Urothelium cell line (cell line): Measurements from ENCODE around the gene MKNK2.
"Not testable (repeated sequence)": the region's sequence is repeated elsewhere in the genome, so short reads cannot be mapped to it uniquely, and the experiment has no call there.

Experiments
- DNase-seq: peaks from one replicate; pipeline ENCODE4 v3.0.0; 2011; ENCODE audit warnings: low spot score, mixed read lengths
- FAIRE-seq: peaks from 2 replicates; lab custom pipeline; 2011; peaks lifted over from hg19 to GRCh38; lab: Jason Lieb, UNC

Gene MKNK2

GRCh38 chr19:2044709-2045500 lies 6.1 kb downstream of the MKNK2 start:
- no peak for DNase-seq
- FAIRE-seq = no peak

GRCh38 chr19:2043961-2044708 lies 6.9 kb downstream of the MKNK2 start:
- FAIRE-seq = no peak
- DNase-seq = no peak

DNA sequence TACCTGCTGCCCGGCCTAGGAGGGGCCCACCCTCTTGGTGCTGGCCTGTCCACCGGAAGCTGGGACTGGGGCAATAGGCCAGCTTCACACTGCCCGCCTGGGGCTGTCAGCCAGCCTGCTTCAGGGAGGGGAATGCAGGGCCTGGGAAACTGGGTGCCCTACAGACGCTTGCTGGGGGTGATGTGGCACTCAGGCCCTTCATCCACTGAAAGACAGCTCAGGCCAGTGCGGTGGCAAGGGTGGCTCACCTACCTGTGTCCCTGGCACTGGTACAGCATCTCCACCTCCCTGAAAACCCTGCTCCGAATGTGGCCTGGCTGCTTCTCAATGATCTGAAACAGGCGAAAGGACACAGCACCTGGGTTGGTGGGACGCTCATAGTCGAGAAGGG lies 7.8 kb downstream of the MKNK2 start:
- DNase-seq = no peak
- FAIRE-seq = no peak

GRCh38 chr19:2042485-2043250 lies 8.4 kb downstream of the MKNK2 start:
- DNase-seq (no peak), FAIRE-seq (no peak)

GRCh38 chr19:2041683-2042484 lies 9.2 kb downstream of the MKNK2 start:
- no peak for FAIRE-seq
- DNase-seq = no peak

DNA sequence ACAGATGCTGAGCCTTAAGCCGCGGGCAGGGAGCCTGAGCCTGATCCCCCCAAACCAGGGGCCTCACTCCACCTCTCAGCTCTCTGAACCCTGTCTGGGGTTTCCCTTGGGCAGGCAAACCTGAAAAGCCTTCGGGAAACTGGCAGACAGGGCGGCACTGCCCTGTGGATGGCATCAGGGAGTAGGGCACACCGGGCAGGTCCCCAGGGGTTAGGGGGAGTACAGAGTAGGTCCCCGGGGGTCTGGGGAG lies 9.7 kb downstream of the MKNK2 start:
- no peak for FAIRE-seq
- DNase-seq = no peak

DNA sequence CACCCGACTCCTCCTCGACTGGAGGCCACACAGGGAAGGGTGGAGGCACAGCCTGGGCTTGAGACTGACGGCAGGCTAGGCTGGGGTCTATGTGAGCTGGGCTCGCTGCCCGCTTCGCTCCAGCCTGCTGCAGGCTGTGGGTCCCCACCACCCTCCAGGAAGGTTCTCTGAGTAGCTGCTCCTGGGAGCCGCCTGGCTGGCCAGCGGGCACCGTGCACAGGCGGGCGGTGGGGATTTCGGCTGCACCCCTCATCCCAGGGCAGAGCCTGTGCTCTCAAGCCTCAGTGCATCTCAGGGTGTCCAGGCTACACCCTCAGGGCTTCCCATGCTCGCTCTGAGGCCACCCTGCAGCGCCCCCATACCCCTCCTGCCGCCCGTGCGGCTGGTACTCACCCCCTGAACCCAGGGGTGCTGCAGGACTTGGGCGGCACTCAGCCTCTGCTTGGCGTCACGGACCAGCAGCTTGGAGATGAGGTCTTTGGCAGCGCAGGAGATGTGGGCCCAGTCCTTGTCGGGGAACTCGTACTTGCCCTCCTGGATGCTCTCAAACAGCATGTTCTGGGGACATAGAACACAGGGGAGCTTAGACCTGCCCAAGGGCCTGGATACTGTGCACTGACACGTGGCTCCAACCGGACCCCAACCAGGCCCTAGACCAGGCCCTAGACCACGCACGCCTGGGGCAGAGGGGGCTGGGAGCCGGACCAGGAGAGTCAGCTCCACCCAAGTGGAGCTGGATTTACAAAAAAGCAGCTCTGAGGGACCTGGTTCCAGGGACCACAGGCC lies 10.2 kb downstream of the MKNK2 start:
- no peak for FAIRE-seq
- no peak for DNase-seq

DNA sequence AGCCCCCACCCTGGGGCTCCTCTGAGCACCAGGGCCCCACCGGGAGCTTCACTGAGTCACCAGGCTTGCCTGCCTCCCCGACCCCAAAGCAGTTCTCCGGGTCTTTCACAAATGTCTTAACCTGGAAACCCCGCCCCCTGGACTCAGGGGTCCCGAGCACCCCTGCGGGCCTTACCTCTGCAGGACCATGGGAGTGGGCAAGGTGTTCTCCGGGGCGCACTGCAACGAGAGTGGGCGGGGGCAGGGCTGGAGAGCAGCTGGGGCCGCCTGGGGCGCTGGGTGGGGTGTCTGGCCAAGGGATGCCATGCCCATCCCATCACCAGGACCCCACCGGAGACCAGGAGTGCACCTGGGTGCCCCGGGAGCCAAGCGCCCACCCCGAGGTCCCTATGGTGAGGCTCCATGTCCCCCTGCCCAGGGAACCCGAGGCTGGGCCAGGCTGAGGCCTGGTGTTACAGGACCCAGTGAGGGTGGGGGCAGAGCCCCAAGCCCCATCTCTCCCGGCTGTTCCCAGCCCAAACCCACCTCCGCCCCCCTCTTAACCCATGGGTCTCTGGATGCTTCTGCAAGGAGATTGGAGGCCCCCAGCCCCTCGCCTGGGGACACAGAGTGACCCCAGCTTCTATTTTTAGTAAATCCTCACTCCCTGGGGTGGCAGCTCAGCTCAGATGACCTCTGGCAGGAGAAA lies 10.9 kb downstream of the MKNK2 start:
- FAIRE-seq = no peak
- no peak for DNase-seq

DNA sequence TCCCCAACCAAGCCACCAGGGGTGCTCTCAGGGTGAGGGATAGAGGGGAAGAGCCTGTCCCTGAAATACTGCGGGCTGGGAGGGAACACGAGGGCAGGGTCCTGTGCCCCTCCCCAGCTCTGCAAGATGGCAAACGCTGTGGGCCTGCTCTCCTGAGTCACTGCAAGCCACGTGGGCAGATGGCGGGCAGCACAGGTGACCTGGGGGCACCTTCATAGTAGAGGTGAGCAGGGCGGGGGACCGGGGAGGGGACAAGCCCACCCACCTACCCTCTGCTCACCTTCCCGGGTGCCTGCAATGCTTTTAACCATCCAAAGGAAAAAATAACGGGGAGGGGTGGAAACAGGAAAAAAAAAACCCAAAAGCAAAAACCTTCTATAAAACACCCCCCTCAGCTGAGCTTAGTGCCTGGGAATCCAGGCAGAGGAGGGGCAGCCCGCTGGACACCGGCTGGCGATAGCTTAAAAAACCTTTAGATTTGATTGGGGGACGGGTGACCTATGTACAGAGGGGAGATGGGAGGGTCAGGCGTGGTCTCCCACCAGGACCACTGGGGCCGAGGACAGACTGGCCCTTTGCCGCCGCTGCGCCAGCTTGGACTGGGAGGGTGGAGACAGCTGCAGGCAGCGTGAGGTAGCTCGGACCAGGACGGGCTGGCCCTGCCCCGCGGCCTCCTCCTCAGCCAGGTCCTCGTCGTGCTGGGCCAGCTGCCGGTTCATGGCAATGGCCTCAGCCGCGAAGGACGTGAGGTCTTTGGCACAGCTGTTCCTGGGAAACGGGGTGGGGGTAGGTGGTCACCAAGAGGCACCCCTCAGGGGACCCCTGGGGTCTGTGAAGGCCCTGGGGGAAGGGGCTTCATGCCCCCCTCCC lies 11.7 kb downstream of the MKNK2 start:
- FAIRE-seq (no peak), DNase-seq (no peak)

DNA sequence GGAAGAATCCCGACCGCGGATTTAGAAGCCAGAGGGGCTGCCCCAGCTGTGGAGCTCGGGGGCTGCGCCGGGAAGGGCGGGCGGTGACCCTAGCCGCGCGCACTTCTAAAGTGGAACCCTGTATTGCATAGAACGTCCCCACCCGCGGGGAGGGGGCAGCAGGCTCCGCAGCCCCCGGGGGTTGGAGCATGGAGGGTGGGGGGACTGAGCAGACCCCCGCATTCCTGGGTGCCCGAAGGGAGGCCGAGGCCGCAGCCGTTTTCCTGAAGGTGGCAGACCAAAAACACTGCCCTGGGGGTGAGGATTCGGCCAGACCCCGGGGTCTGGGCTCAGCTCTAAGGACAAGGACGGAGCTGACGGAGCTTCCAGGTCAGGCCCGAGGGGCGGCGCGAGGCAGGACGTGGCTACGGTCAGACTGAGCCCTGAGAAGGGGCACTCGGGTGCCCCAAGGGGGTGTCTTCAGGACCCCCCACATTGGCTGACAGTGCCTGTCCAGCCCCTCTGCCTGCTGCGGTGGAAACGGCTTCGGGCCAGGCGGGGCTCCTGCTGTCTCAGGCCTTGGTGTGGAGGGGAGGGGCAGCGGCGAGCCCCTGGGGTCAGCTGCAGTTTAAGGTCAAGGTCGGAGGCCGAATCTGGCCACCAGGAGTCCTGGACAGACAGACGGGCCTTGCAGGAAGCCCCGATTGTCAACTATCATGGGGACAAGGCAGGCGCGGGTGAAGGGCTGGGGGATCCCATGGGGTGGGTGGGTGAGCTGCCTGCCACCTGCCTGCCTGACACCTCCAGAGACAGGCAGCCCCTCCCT lies 12.6 kb downstream of the MKNK2 start:
- FAIRE-seq (no peak), DNase-seq (no peak)

DNA sequence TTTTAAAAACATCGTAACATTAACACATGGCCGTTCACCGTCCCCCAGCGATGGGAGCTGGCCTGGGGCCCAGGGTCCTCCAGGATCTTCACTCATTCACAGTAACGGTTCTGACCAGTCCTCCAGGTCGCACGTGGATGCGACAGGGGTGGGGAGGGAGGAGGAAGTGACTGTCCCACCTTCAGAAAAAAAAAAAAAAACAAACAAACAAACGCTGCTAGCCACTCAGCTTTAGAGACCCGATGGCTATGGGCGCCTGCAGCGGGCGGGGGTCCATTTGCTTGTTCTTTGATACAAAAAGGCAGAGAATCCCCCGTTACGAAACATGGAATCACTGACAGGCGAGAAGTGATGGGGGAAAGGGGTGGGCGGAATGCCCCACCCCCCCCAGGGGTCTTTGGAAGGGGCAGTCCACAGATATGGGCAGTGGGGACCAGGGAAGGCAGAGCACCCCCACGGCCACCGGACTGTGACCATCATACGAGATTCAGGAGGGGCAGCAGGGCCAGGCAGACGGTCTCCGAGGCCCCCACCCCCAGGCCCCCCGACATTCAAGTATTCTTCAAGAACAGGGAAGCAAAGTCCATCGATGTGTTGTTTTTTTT lies 13.3 kb downstream of the MKNK2 start:
- no peak for FAIRE-seq
- no peak for DNase-seq

GRCh38 chr19:2036424-2036823 lies 14.6 kb downstream of the MKNK2 start:
- DNase-seq (no peak), FAIRE-seq (no peak)

GRCh38 chr19:2035590-2035991 lies 15.5 kb downstream of the MKNK2 start:
- no peak for FAIRE-seq
- no peak for DNase-seq

DNA sequence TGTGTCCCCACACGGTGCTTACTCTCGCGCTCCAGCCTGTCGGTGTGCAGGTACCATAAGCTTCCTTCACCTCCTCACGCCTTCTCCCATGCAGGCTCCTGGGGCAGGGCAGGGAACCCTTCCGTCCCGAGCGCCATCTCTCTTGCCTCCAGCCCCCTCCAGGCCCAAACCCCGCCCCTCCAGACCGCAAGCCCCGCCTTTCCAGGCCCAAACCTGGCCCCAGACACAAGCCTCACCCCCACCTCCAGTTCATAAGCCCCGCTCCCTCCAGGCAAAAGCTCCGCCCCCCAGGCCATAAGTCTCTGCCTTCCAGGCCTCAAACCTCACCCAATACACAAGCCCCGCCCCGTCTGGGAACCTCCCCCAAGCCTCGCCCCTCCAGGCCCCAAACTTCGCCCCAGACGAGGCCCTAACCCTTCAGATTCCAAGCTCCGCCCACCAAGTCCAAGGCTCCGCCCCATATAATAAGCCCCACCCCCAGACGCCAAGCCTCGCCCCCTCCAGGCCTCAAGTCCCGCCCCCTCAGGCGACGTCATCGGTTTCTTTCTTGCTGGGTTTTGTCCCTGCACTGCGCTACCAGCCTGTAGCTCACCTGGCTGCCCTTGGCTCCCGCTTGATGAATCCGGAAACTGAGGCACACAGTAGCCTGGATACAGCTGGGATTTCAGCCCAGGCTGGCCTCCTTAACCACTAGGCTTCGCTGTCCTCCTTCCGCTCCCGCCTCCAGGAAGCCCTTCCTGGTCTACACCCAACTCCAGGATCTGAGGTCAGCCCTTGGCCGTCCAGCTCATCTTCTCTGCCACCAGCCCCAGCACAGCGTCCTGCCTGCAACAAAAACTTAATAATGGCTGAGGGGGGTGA lies 16.1 kb downstream of the MKNK2 start:
- DNase-seq (no peak), FAIRE-seq (no peak)

DNA sequence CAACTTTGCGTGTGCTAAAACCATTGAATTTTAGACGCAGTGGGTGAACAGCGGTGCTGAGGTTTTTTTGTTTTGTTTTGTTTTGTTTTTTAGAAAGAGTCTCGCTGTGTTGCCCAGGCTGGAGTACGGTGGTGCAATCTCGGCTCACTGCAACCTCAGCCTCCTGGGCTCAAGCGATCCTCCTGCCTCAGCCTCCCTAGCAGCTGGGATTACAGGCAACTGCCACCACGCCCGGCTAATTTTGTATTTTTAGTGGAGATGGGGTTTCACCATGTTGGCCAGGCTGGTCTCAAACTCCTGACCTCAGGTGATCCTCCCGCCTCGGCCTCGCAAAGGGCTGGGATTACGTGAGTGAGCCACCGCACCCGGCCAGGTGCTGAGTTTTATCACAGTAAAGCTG lies 16.8 kb downstream of the MKNK2 start:
- not testable (repeated sequence) for DNase-seq, FAIRE-seq

DNA sequence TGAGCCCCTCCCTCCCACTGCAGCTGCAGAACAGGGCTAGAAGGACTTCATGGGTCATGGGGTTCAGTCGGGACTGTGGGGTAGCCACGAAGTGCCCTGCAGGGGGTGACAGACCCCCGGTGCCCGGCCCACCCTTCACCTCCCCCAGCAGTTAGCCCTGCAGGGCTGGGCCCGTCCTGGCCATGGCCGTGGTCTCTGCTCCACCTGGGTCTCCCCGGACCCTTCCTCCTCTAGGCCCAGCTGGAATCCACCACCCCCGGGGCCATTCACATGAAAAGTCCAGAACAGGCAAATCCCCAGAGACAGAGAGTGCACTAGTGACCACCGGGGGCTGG lies 17.3 kb downstream of the MKNK2 start:
- DNase-seq (no peak), FAIRE-seq (no peak)
